Spleen (tissue), 7 donors: Measurements from ENCODE around the gene DPYSL4.

Experiments used
- POLR2A ChIP-seq, 3 donors: fragments of 450-650 bp; IDR thresholded peaks; one replicate each; pipeline ENCODE4 v1.5.1; 2017; ENCODE audit warnings: antibody characterized with exemption in 3 of 3, mild to moderate bottlenecking in 1 of 3
- TF ChIP-seq, protein P1 (sequence below), 11 experiments: fragments of 200-600 bp in 7 of 11; fragments of 450-650 bp in 4 of 11; sonication (generic) in 4 of 11; IDR thresholded peaks in 8 of 11; conservative IDR thresholded peaks in 3 of 11; 1 replicate in 7 of 11; 2 replicates in 4 of 11; pipeline versions ENCODE4 v1.4.0 to v1.8.0; 2016 to 2021; ENCODE audit warnings: antibody characterized with exemption in 11 of 11, inconsistent platforms in 4 of 11, mild to moderate bottlenecking in 1 of 11
- donor health status: DM: no; HTN: no; CAD: no; lungs with moderate emphysema.
- donor health status: DM: no; HTN: no; CAD: no.
- donor health status: DM: no; HTN: no; CAD: no.

DNA sequence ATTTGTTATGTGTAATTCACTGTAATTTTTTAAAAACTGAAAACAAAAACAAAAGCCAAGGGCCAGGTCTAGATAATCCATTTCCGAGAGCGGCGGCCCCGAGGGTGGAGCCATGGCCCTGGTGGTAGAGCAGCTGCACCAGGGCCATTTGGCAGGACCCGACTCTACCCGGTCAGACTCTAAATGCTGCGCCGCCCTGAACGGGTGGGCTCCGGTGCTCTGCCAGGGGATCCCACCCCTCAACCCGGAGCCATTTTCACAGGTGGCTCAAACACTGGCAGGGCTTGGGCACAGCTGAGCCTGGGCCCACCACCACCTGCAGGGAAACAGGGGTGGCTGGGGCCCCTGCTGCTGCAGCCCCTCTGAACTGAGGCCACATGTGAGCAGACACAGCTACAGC lies 56.9 kb downstream of the DPYSL4 start:
- TF ChIP-seq, protein P1, sequence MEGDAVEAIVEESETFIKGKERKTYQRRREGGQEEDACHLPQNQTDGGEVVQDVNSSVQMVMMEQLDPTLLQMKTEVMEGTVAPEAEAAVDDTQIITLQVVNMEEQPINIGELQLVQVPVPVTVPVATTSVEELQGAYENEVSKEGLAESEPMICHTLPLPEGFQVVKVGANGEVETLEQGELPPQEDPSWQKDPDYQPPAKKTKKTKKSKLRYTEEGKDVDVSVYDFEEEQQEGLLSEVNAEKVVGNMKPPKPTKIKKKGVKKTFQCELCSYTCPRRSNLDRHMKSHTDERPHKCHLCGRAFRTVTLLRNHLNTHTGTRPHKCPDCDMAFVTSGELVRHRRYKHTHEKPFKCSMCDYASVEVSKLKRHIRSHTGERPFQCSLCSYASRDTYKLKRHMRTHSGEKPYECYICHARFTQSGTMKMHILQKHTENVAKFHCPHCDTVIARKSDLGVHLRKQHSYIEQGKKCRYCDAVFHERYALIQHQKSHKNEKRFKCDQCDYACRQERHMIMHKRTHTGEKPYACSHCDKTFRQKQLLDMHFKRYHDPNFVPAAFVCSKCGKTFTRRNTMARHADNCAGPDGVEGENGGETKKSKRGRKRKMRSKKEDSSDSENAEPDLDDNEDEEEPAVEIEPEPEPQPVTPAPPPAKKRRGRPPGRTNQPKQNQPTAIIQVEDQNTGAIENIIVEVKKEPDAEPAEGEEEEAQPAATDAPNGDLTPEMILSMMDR (IDR thresholded peaks at IDR 0.05 in 8 of 11, conservative IDR thresholded peaks at IDR 0.05 in 3 of 11): no peak
- no peak for TF ChIP-seq POLR2A (IDR thresholded peaks at IDR 0.05)
